Osteoblast (primary cell): ENCODE data around the gene PTPRD. TPM values are rescaled to one million over a fixed set of nuclear protein-coding genes. Genes with fewer than 3 reads are reported as not detected.

Experiments used
- DNase-seq: peaks from one replicate; pipeline ENCODE4 v3.0.0; 2011; ENCODE audit warnings: low spot score, mixed read lengths; ENCODE audit not compliant: insufficient read length; ENCODE audit errors: missing footprints
- H2AFZ ChIP-seq: 2 replicates; pipeline ENCODE4 v1.6.0; 2011; ENCODE audit warnings: mild to moderate bottlenecking, low read length
- H3K27ac ChIP-seq: 2 replicates; pipeline ENCODE4 v1.5.1; 2011; ENCODE audit warnings: mild to moderate bottlenecking, low read depth, low read length, moderate library complexity
- H3K27me3 ChIP-seq: 2 replicates; pipeline ENCODE4 v1.6.0; 2012; ENCODE audit warnings: mild to moderate bottlenecking, control low read depth, inconsistent platforms, low read length, moderate library complexity; ENCODE audit not compliant: insufficient read depth
- H3K36me3 ChIP-seq: 2 replicates; pipeline ENCODE4 v1.5.1; 2011; ENCODE audit warnings: mild to moderate bottlenecking, low read length, control low read depth, moderate library complexity; ENCODE audit not compliant: insufficient read depth
- H3K4me1 ChIP-seq: 2 replicates; pipeline ENCODE4 v1.5.1; 2011; ENCODE audit warnings: mild to moderate bottlenecking, low read length, control low read depth, moderate library complexity; ENCODE audit not compliant: insufficient read depth
- H3K4me2 ChIP-seq: 2 replicates; pipeline ENCODE4 v1.6.0; 2011; ENCODE audit warnings: mild to moderate bottlenecking, low read length; ENCODE audit not compliant: insufficient read depth
- H3K4me3 ChIP-seq: fragments of 200-600 bp; sonication (generic); 3 replicates; pipeline ENCODE4 v1.5.1; 2012; ENCODE audit warnings: mild to moderate bottlenecking, low read length, inconsistent platforms; ENCODE audit not compliant: insufficient read depth
- H3K79me2 ChIP-seq: 2 replicates; pipeline ENCODE4 v1.6.0; 2012; ENCODE audit warnings: mild to moderate bottlenecking, low read length, control low read depth, inconsistent platforms; ENCODE audit not compliant: insufficient read depth
- H3K9me3 ChIP-seq: 2 replicates; pipeline ENCODE4 v1.5.1; 2011; ENCODE audit warnings: low read depth, low read length, control low read depth
- H4K20me1 ChIP-seq: 2 replicates; pipeline ENCODE4 v1.6.0; 2012; ENCODE audit warnings: mild to moderate bottlenecking, low read length, control low read depth; ENCODE audit not compliant: insufficient read depth
- CTCF ChIP-seq: IDR thresholded peaks from 2 replicates; pipeline ENCODE4 v1.5.1; 2011; ENCODE audit warnings: mild to moderate bottlenecking, low read depth, low read length, moderate library complexity; ENCODE audit errors: extremely low read depth
- total RNA-seq: library from RNA; depleted of rRNA; stranded (reverse); fragments of >200 nt; gene quantifications from 2 replicates; pipeline ENCODE4 v1.2.3, GENCODE V29; 2012

The PTPRD gene
- total RNA-seq, 1 donor: 23.9 TPM

- Histone ChIP-seq H3K4me2 (no peak overlapping the region), H3K27me3 (no peaks in the 10 kb centered on the region), H3K9me3 (no peaks in the 10 kb centered on the region), H2AFZ (no peak overlapping the region), H3K79me2 (no peaks in the 10 kb centered on the region), H3K36me3 (no peaks in the 10 kb centered on the region), H3K4me1 (no peaks in the 10 kb centered on the region), H3K4me3 (no peak overlapping the region), H4K20me1 (no peaks in the 10 kb centered on the region), H3K27ac (no peak overlapping the region)
- no peak for DNase-seq
- TF ChIP-seq CTCF: no peak
Measured at GRCh38 chr9:10586407-10586806, 26.4 kb downstream of the PTPRD start.

GRCh38 chr9:10571699-10572098 lies 41.1 kb downstream of the PTPRD start:
- Histone ChIP-seq H3K36me3 (no peaks in the 10 kb centered on the region), H3K4me1 (no peaks in the 10 kb centered on the region), H2AFZ (no peak overlapping the region), H3K27me3 (no peaks in the 10 kb centered on the region), H3K79me2 (no peaks in the 10 kb centered on the region), H3K27ac (no peak overlapping the region), H3K4me3 (no peak overlapping the region), H4K20me1 (no peaks in the 10 kb centered on the region), H3K9me3 (no peaks in the 10 kb centered on the region), H3K4me2 (no peak overlapping the region)
- no peak for TF ChIP-seq CTCF
- no peak for DNase-seq

GRCh38 chr9:10566848-10567247 lies 46.0 kb downstream of the PTPRD start:
- no peak for TF ChIP-seq CTCF
- H3K4me1 ChIP-seq: no peaks in the 10 kb centered on the region
- DNase-seq: no peak
- no peak overlapping the region for H2AFZ ChIP-seq
- H4K20me1 ChIP-seq: no peaks in the 10 kb centered on the region
- no peaks in the 10 kb centered on the region for H3K79me2 ChIP-seq
- no peak overlapping the region for H3K27ac ChIP-seq
- H3K4me3 ChIP-seq: no peak overlapping the region
- H3K9me3 ChIP-seq: no peaks in the 10 kb centered on the region
- no peaks in the 10 kb centered on the region for H3K27me3 ChIP-seq
- no peaks in the 10 kb centered on the region for H3K36me3 ChIP-seq
- no peak overlapping the region for H3K4me2 ChIP-seq

GRCh38 chr9:10562581-10563343 lies 50.0 kb downstream of the PTPRD start:
- H3K4me1 ChIP-seq: no peaks in the 10 kb centered on the region
- no peak overlapping the region for H3K27ac ChIP-seq
- no peak overlapping the region for H3K4me3 ChIP-seq
- no peak for TF ChIP-seq CTCF
- no peaks in the 10 kb centered on the region for H4K20me1 ChIP-seq
- no peak overlapping the region for H3K4me2 ChIP-seq
- peaks cover 2% of the 10 kb centered on the region for H3K9me3 ChIP-seq
- no peaks in the 10 kb centered on the region for H3K36me3 ChIP-seq
- no peak for DNase-seq
- no peaks in the 10 kb centered on the region for H3K27me3 ChIP-seq
- H2AFZ ChIP-seq: no peak overlapping the region
- H3K79me2 ChIP-seq: no peaks in the 10 kb centered on the region
